SU-DHL-6 (cell line): ENCODE data around the gene SLCO3A1.

Source experiments
- EZH2phosphoT487 ChIP-seq: fragments of 200-600 bp; sonication (generic), shearing (Covaris generic); conservative IDR thresholded peaks from 2 replicates; pipeline ENCODE4 v1.6.1; 2018; ENCODE audit warnings: mild to moderate bottlenecking, antibody characterized with exemption, low read length, moderate library complexity, mixed read lengths
- TF ChIP-seq, protein P1 (sequence below): fragments of 200-600 bp; sonication (generic); IDR thresholded peaks from one replicate; pipeline ENCODE4 v1.5.1; 2017; ENCODE audit warnings: antibody characterized with exemption, mild to moderate bottlenecking, low read length, moderate library complexity; ENCODE audit not compliant: insufficient read depth, poor library complexity, severe bottlenecking

DNA sequence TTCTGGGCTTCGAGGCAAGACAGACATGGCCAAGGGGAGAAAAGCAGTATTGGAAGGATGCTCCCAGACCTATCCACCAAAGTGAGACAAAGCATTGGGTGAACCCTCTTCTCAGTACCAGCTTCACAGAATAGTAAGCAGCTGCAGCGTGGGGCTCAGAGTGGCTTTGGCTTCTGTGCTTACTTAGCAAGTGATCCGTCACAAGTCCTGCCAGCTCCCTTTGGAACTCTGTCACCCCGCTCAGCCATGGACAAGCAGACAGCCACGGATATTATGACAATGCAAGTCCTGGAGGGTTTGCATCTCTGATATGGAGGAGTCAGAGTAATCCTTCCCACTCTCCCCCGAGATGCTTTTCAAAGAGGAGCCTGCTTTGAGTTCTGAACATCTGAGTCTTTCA lies 90.8 kb downstream of the SLCO3A1 start:
- TF ChIP-seq, protein P1, sequence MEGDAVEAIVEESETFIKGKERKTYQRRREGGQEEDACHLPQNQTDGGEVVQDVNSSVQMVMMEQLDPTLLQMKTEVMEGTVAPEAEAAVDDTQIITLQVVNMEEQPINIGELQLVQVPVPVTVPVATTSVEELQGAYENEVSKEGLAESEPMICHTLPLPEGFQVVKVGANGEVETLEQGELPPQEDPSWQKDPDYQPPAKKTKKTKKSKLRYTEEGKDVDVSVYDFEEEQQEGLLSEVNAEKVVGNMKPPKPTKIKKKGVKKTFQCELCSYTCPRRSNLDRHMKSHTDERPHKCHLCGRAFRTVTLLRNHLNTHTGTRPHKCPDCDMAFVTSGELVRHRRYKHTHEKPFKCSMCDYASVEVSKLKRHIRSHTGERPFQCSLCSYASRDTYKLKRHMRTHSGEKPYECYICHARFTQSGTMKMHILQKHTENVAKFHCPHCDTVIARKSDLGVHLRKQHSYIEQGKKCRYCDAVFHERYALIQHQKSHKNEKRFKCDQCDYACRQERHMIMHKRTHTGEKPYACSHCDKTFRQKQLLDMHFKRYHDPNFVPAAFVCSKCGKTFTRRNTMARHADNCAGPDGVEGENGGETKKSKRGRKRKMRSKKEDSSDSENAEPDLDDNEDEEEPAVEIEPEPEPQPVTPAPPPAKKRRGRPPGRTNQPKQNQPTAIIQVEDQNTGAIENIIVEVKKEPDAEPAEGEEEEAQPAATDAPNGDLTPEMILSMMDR, result no peak
- TF ChIP-seq EZH2phosphoT487, result no peak
